CD4-positive, alpha-beta T cell treated with Interleukin-2 at 100 ng/mL for 4 hours (primary cell): ENCODE measurements around the gene DLX4.

Source experiments
- DNase-seq: peaks from one replicate; pipeline ENCODE4 v3.0.0-alpha.2; 2020; ENCODE audit warnings: low spot score

The DLX4 gene

GRCh38 chr17:49946964-49947584, 21.9 kb upstream of the DLX4 start:
- DNase-seq, result no peak

- DNase-seq, result no peak
Observed at GRCh38 chr17:49949634-49950033, 19.4 kb upstream of the DLX4 start.

GRCh38 chr17:49951362-49952082, 17.5 kb upstream of the DLX4 start:
- no peak for DNase-seq

- peak; percentile 79 for DNase-seq
Observed at GRCh38 chr17:49952209-49952911, 16.6 kb upstream of the DLX4 start.

GRCh38 chr17:49952912-49953497, 16.0 kb upstream of the DLX4 start:
- DNase-seq, result no peak

- no peak for DNase-seq
Observed at GRCh38 chr17:49955157-49955556, 13.8 kb upstream of the DLX4 start.

GRCh38 chr17:49956780-49957179, 12.2 kb upstream of the DLX4 start:
- no peak for DNase-seq

- no peak for DNase-seq
Observed at GRCh38 chr17:49957350-49957749, 11.6 kb upstream of the DLX4 start.

GRCh38 chr17:49958723-49959122, 10.3 kb upstream of the DLX4 start:
- DNase-seq, result no peak

- DNase-seq, result no peak
Observed at GRCh38 chr17:49959183-49959935, 9.6 kb upstream of the DLX4 start.

- no peak for DNase-seq
Observed at GRCh38 chr17:49962599-49963308, 6.2 kb upstream of the DLX4 start.

- DNase-seq, result no peak
Observed at GRCh38 chr17:49963309-49963625, 5.7 kb upstream of the DLX4 start.

GRCh38 chr17:49963626-49964302, 5.2 kb upstream of the DLX4 start:
- no peak for DNase-seq

GRCh38 chr17:49964303-49964768, 4.7 kb upstream of the DLX4 start:
- DNase-seq, result no peak

GRCh38 chr17:49964769-49965523, 4.0 kb upstream of the DLX4 start:
- peak; percentile 29 for DNase-seq

GRCh38 chr17:49965524-49965909, 3.5 kb upstream of the DLX4 start:
- DNase-seq, result no peak

GRCh38 chr17:49966767-49967166, 2.2 kb upstream of the DLX4 start:
- DNase-seq, result no peak

- no peak for DNase-seq
Observed at GRCh38 chr17:49967205-49967604, 1.8 kb upstream of the DLX4 start.

- DNase-seq, result no peak
Observed at GRCh38 chr17:49967621-49968404, 1.2 kb upstream of the DLX4 start.
